Measurements from ENCODE around the gene MMP24OS.
"Not testable (repeated sequence)": the region's sequence is repeated elsewhere in the genome, so short reads cannot be mapped to it uniquely, and the experiment has no call there.

The MMP24OS gene

DNA sequence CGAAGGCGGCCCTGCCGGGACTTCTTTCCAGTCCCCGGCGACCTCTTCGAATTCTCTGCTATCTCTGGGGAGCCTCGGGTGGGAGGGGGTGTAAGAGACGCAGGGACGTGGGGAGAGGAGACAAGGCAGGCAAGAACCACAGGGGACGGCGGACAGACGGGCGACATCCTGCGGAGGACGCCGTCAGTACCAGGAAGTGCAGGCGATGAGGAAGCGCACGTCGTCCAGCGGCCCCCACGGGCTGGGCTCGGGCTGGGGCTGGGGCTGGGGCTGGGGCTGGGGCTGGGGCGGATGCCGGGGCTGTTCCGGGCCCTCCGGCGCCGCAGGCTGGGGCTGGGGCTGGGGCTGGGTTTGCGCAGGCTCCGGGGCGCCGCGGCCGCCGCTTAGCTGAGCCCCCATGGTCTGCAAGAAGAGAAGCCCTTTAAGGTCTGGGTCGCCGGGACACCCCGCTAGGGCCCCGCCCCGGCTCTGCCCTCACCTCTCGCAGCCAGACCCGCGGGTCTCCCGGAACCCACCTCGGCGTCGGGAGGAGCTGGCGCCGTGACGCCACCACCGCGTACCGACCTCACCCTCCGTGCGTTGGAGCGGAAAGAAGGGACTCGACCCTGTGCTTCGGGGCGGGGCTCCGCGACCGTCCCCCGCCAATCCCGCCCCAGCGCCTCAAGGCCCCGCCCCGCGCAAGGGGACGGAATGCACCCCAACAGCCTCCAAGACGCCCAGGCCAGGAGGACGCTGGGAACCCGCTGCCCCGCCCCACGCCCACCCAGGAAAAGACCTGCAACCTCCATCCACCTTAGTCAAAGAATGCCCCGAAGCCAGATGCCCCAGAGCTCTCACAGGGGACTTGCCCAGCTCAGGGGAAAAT, at the start of gene MMP24OS:
Gene MMP24OS, minus strand, starts transcription at position 592 of the 865 bp plus-strand sequence. Its CDS starts 193 bp downstream, at position 399.
- DNase-seq = peak; percentile 83

DNA sequence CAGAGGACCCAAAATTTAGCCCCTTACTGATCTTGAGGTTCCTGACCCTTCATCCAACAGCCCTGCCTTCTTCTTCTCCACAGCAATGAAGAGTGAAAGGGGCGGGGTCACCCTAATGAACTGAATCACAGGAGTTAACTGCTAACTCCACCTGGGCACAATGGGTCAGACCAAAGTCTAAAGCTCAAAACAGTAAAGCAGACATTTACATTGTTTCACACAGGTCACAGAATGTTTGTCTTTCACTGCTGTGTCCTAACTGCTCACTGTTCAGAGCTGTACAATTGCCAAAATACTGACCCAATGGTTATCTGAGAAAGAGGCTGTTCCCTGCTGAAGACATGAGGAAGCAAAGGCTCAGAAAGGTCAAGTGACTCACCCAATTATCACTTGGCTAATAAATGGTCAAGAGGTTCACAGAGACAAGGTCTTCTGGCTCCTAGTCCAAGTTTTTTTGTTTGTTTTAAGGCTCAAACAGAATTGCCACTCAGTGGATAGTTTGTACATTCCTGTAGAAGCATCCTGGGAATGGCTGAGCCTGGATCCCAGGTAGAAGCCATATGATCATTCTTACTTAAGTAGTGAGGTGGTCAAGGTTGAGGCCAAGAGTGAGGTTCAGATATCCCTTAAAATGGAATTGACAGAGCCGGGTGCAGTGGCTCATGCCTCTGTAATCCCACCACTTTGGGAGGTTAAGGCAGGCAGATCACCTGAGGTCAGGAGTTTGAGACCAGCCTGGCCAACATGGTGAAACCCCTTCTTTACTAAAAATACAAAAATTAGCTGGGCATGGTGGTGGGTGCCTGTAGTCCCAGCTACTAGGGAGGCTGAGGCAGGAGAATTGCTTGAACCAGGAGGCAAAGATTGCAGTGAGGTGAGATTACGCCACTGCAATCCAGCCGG, 49.4 kb upstream of the MMP24OS start:
- no peak for DNase-seq

DNA sequence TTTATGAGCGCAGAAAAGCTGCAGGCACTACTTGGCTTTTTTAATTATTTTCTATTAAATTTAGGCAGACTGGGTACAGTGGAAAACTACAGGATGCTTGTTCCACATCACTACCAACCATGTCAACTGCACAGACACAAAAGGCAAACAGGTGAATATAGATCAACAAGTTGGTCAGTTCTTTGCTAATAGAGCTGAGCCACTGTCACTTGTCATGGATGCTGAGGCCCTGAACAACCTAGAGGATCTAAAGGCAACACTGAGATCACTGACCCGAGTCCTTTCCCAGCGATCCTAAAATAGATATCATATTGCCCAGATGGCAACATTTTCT, 48.8 kb upstream of the MMP24OS start:
- DNase-seq = no peak

DNA sequence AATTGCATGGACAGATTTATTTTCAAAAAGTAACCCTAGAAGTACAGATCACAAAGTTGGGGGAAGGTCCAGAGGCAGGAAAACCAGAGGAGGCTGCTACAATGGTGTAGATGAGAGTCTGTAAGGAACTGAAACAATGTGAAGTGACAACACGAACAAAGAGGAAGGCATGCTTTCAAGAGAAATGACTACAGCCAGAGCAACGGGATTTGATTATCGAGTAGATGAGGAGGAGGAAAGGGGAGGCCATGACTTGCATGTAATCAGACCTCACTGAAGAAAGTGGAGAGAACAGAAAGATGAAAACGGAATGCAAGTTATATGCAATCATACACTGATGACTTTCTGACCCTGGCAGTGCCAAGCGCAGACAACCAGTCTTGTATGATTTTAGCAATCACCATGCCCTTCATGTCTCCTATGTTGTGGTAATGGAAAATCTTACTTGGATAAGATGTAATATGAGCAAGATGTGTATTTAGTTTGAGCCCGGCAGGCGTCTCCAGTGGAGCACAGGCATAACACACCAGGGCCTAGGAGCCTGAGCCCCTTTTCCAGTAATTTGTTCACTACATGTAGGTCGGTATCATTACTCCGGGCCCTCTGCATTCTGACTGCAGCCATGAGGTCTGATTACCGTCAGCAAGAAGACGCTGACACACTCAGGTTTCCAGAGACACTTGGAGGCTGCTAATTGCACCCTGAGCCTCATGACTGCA, 48.3 kb upstream of the MMP24OS start:
- no peak for DNase-seq

DNA sequence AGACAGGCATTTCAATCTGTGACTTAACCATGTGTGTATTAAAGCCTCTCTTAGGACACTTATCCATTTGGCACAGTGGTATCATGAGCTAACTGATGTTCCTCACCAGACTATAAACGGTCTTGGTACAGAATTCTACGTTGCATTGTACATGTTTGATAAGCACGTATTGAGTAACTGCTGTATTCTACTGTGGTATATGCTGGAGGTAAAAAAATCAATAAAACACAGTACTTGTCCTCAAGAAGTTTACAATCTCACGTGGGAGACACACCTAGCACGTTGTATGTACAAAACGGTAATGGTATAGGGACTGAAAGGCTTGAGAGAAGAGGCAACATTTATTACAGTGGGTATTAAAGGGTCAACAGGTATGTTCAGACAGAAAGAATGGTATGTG, 47.5 kb upstream of the MMP24OS start:
- no peak for DNase-seq

DNA sequence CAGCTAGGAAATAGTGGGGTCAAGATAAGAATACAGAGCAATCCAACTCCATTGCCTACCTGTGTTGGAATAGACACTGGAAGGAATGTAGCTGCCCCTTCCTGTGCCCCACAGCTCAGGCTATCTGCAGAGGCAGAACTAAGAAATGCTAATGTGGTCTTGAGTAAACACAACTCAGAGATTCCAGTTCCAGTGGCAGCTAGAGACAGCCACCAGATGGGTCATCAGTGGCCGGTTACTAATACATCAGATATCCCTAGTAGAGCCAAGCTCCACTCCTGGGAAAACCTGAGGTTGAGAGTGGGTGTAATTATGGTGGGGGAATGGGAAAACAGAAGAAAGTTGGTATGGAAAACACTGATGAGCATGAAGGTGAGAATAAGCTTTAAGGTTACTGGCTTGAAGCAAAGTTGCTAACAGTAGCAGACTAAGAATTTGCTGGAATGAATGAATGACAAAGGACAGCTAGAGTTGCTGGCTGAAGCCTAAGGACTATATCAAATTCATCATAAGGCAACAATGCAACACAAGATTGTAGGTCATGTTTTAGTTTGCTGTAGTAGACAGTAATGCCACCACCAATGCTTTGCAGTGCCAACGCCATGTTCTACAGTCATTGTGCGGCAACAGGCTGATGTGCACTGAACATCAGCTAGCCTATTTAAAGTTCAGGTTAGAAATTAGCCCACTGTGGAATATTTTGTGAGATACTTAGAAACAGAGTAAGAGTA, 42.6 kb upstream of the MMP24OS start:
- no peak for DNase-seq

DNA sequence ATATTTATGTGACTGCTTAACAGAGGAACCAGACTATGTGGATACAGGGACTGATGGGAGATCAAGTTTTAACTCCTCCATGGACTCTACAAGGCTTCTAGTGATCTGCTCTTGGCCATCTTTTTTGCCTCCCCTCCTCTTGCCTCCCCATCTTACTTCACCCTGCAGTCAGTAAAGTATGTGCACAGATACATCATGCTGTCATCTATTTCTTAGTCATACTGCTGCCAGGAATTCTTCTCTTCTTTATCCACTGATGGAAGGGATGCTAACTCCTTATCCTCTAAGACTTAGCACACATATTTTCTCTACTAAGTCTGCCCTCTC, 41.9 kb upstream of the MMP24OS start:
- no peak for DNase-seq

DNA sequence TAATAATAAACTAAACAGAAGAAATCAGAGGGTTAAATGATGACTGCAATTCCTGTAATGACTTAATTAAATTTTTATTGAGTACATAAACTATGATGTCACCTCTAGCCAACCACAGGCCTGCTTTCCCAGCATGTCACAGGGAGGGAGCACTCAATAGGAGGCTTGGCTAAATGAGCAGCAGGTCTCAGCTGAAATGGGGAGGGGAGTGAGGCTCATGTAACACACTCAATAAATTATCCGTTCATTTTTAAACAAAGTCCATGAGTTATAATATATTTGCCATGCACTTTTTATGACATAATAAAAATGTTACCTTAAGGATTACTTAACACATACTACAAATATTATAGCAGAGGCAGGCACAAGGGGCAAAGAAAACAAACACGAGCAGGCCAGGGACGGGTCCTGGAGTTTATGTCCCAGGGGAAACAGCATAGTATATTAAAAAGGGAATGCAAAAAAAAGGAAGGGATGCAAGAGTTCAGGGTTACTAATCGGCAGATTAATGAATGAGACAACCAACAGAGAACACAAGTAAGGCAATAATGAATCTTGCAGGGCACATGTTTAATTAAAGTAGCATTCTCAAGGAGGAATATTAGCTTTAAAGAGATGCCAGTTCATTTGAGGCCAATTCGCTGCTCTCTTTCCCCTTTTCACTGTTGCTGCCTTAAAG, 41.4 kb upstream of the MMP24OS start:
- DNase-seq = no peak

DNA sequence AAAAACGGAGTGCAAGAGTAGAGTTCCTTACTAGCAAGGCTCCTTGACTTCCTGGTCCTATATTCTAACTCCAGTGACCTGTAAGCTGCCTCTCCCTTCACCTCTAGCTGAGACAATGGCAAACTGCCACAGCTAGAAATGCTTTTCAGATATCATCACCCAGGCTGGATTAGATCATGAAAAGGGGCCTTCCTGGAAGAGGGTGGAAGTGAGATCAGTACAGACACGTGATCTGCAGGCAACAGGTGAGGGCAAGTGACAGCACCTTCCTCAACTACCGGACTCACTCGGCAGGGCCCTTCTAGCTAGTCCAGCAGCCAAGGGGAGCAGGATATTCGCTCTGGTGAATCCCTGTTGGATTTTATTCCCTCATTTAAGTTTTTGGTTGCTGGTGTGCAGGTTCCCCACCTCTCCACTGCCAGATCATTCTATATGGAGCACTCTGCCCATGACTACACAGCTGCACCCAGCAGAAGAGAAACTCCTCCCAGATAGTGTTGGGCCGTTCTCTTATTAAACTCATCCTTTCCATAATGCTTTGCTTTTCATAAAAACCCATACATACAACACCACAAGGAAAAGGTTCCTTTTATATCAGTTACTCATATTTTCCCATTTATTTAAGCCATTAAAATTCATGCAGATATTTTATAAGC, 40.7 kb upstream of the MMP24OS start:
- no peak for DNase-seq

DNA sequence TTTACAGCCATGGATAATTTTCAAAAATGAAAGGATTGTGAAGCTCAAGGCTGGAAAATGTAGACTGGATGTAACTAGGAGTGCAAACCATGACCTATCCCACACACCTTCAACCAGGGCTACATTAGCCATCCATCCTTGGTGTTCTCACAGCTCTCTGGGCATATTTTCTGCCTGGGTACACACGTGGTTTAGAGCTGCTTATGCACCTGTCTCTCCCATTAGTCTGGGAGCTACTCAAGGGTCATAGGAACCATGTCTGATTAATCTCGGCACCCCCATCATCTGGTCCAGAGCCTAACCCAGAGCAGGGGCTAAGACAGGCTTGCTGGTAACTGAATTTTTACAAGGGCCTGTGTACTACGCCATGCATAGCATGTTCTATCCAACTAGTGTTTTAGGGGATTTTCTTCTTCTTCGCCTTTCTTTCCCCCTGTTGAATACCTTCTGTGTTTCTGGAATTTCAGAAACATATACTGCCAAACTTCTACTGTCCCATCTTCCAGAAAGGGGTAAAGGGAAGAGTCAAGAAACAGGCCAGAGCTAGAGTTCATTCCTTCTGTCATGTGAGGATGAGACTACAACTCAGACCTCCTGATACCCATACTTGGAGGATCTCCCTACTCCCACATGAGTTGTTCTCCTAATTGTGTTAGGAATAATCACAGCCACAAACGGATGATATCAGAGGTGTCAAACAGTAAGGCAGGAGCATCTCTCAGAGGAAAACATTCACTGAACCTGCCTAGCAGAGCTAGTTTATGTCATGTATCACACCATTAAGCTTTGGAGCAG, 39.7 kb upstream of the MMP24OS start:
- DNase-seq = no peak

DNA sequence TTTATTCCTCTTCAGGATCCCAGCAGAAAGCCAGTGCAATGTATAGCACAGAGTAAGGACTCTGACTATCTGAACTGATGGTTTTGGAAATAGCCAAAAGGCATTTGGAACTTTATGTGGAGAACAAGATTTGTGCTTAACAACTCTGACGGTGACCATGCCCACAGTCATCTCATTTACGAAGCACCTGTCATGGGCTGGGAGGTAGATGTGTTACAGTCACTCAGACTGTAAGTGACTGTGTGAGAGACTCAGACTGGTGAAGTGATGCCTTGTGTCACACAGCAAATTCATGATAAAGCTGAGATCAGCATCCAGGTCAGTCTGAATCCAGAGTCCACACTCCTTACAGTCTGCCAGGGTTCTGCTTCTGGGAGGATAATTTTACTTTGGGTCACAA, 38.2 kb upstream of the MMP24OS start:
- no peak for DNase-seq

DNA sequence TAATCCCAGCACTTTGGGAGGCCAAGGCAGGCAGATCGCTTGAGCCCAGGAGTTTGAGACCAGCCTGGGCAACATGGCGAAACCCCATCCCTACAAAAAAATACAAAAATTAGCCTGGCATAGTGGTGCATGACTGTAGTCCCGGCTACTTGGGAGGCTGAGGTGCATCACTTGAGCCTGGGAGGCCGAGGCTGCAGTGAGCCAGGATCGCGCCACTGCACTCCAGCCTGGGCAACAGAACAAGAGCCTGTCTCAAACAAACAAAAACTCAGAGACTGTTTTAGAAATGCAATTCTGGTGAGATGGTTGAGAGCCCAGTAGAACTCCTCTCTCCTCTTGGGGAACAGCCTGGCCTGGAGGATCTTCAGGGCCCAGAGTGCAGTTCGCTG, 37.7 kb upstream of the MMP24OS start:
- DNase-seq = not testable (repeated sequence)

DNA sequence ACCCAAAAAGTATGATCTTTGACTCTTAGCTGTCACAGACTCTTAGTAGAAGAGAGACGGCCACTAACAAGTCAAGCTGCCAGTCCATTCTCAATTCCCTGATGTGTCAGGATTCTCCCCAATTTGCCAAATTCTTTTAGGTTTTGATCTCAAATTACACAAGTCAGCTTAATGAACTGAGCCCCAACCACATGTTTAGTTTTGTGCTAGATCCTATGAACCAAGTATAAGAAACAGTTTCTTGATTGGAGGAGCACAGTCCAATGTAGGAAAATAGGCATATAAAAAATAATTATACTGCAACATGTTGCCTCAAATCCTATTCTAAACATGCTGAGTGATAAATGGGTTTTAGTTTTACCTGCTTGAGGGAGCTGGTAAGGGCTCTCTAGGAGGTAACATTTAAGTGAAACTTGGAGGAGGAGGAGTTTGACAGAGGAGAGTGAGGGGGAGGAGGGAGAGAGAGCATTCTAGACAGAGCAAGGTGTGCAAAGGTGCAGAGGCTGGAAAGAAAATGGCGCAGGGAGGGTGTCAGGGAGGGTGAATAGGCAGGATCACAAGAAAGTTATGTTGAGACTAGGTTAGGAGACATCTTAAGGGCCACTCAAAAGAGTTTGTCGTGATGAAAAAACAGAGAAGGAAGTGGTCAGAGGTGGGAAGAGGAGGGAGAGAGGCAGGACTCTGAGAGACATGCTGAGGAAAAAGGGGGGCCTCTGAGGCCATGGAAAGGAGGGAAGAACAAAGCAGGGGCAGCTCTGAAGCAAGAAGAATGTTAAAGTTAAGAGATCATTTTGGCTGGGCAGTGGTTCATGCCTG, 37.1 kb upstream of the MMP24OS start:
- DNase-seq = no peak

DNA sequence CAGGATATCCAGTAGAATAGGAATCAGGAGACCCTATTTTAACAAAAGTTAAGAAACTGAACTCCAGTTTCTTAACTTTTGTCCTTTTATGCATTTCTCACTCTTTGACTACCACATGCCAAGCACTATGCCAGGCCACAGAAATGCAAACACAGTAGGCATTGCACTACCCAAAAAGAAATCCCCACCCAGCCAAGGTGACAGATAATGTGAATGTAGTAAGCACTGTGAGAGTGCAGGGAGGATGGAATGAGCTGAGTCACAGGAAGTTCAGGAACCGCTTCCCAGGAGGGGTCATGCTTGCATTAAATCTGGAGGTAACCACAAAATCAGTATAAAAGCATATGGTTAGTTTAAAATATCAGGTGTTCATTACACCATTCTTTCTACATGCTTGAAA, 34.4 kb upstream of the MMP24OS start:
- DNase-seq = no peak

DNA sequence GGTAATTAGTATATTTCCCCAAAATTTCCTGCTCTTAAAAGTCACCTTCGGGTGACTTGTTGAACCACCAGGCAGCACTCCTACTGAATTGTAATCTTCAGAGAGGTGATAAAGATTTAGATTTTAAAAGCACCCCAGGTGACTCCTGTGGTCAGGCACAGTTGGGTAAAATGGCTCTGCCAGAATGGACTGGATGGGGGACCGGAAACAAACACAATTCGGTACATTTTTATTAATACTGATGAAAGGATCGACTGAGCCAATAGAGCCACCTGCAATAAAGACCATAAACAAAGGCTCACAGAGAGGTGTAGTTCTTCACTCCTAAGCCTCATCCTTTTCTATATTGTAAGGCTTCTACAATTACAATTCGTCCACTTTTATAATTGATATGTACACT, 33.9 kb upstream of the MMP24OS start:
- no peak for DNase-seq

DNA sequence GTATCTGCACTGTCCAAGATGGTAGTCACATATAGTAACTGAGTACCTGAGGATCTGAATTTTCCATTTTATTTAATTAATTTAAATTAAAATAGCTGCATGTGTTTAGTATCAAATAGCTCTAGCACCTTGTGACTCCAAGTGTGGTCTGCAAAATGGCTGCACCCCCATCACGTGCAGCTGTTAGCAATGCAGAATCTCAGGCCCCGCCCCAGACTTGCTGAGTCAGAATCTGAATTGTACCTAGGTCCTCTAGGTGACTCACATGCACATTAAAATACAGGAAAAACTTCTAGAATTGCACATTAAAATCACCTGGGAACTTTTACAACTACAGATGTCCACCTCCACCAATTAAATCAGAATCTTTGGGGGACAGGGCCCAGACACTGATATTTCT, 33.5 kb upstream of the MMP24OS start:
- DNase-seq = no peak

DNA sequence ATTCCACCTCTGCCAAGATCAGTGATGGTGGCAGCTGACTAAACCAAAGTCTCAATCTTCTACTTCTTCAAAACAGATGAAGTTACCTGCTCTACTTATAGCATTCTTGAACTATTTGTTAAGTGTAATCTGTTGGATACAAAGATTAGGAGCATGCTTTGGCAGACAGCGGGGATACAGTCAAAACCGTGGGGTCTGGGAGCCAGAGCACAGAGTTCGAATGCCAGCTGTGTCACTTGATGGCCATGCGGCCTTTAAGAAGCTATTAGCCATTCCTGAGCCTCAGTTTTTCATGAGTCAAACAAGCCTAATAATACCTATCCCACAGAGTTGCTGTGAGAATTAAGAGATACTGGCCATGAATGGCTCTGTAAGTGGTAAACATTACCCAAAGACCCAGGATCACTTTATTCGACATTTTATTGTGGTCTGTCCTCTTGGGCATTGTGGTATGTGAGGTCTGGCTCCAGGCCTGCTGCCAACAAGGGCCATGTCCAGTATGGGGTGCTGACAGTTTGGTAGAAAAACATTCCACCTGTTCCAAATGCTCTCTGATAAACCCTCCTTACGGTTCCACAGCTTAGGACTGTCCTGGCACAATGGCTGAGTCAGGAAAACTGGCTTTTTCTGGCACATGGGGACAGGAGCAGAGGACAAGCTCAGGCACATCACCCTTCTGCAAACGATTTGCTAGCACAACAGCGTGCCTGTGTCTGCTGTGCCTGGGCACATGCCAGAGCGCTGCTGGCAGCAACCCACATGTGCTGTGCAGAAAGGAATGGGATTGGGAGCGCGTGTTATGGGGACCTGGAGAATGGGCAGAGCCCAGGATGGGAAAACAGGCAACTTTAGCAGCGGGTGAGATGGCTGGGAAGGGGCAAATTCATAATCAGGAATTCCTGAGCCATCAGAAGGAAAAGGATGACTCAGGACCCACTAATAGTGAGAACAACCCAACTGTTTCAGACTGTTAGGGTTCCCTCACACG, 30.0 kb upstream of the MMP24OS start:
- no peak for DNase-seq

DNA sequence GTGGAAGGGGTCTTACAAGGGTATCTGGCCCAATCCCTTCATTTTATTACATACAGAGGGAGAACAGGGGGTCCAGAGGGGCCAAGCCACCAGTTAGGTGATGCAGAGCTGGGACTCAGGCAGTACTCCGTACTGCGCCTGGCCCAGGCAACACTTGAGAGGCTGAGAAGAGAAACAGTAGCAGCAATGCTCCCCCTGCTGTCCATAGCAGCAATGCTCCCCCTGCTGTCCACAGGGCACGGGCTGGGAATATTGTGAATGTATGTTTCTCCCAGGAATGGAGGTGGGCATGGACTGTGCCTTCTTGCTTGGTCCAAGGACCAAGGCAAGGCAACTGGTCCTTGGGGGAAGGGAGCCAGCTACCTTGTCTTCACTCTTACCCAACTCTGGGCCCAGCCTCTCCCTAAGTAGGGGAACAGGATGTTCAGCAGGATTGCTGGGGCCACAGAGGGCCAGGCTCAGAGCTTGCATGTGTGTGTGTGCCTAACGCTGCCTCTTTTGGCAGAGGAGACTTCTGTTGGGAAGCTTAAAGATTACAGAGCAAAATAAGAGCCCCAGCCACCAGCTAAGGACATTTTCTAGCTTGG, 29.1 kb upstream of the MMP24OS start:
- DNase-seq = no peak

Data from NCI-H1092 (cell line).